ENCODE data around the gene WASHC4.
A peak's percentile ranks its signal among the peaks of the same experiment; 100 is the strongest.

The WASHC4 gene

GRCh38 chr12:105100207-105100985 lies 7.1 kb upstream of the WASHC4 start:
- TF ChIP-seq ELF4 (IDR thresholded peaks at IDR 0.05) (no peak), NFRKB (IDR thresholded peaks at IDR 0.05) (no peak), TARDBP (IDR thresholded peaks at IDR 0.05) (no peak)
- POLR2A ChIA-PET: no interaction called here
- CTCF ChIA-PET: interaction anchor here (0.6 kb wide), 1 partner anchor 25 kb away, joined by 4 read pairs; no protein-coding TSS in a partner anchor
- no peak for DNase-seq (ENCODE audit: extremely low spot score)

DNA sequence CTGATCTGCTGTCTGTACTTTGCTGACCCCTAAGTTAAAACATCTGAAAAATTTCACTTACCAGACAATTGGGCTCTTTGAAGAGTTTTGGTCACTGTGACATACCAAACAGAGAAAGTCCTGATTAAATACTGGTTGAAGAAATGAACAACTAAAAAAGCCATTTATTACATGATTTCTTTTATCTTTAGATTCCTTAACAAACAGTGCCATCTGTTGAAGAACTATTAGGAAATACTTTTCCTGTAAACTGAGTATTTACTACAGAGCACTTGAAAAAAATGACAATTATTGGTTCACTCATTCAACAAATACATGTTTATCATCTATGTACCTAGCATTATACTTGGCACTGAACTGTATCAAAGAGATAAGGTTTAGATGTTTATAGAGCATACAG lies 6.5 kb upstream of the WASHC4 start:
- TF ChIP-seq NFRKB (IDR thresholded peaks at IDR 0.05) (no peak), SP1 (IDR thresholded peaks at IDR 0.05) (no peak), L3MBTL2 (conservative IDR thresholded peaks at IDR 0.05) (no peak), ZNF384 (IDR thresholded peaks at IDR 0.05) (no peak), ARNT (IDR thresholded peaks at IDR 0.05) (no peak), SUZ12 (IDR thresholded peaks at IDR 0.05) (no peak), HDGF (IDR thresholded peaks at IDR 0.05; ENCODE audit: borderline replicate concordance) (no peak), LEF1 (IDR thresholded peaks at IDR 0.05; ENCODE audit: borderline replicate concordance) (no peak), ELF4 (IDR thresholded peaks at IDR 0.05) (no peak)
- ChIA-PET POLR2A (no interaction called here), CTCF (no interaction called here)
- DNase-seq (ENCODE audit: extremely low spot score): no peak

- ChIA-PET POLR2A (no interaction called here), CTCF (no interaction called here)
- DNase-seq (ENCODE audit: extremely low spot score): no peak
- TF ChIP-seq ARNT (IDR thresholded peaks at IDR 0.05) (no peak), TARDBP (IDR thresholded peaks at IDR 0.05) (no peak), L3MBTL2 (conservative IDR thresholded peaks at IDR 0.05) (no peak), SUZ12 (IDR thresholded peaks at IDR 0.05) (no peak), PKNOX1 (IDR thresholded peaks at IDR 0.05) (no peak), CTBP1 (IDR thresholded peaks at IDR 0.05; ENCODE audit: borderline replicate concordance) (no peak), HDGF (IDR thresholded peaks at IDR 0.05; ENCODE audit: borderline replicate concordance) (no peak), SP1 (IDR thresholded peaks at IDR 0.05) (no peak), BHLHE40 (IDR thresholded peaks at IDR 0.05; ENCODE audit: borderline replicate concordance) (no peak), LEF1 (IDR thresholded peaks at IDR 0.05; ENCODE audit: borderline replicate concordance) (no peak), ELF4 (IDR thresholded peaks at IDR 0.05) (no peak), NFRKB (IDR thresholded peaks at IDR 0.05) (no peak)
Measured at GRCh38 chr12:105102673-105103072, 4.9 kb upstream of the WASHC4 start.

GRCh38 chr12:105104762-105105161 lies 2.8 kb upstream of the WASHC4 start:
- ChIA-PET CTCF (no interaction called here), POLR2A (no interaction called here)
- TF ChIP-seq NFRKB (IDR thresholded peaks at IDR 0.05) (no peak), ARNT (IDR thresholded peaks at IDR 0.05) (no peak), L3MBTL2 (conservative IDR thresholded peaks at IDR 0.05) (no peak), SUZ12 (IDR thresholded peaks at IDR 0.05) (no peak), HDGF (IDR thresholded peaks at IDR 0.05; ENCODE audit: borderline replicate concordance) (no peak), FOXA1 (IDR thresholded peaks at IDR 0.05) (no peak), LEF1 (IDR thresholded peaks at IDR 0.05; ENCODE audit: borderline replicate concordance) (no peak), CTBP1 (IDR thresholded peaks at IDR 0.05; ENCODE audit: borderline replicate concordance) (no peak), BHLHE40 (IDR thresholded peaks at IDR 0.05; ENCODE audit: borderline replicate concordance) (no peak), ZNF384 (IDR thresholded peaks at IDR 0.05) (no peak), PKNOX1 (IDR thresholded peaks at IDR 0.05) (no peak), ELF4 (IDR thresholded peaks at IDR 0.05) (no peak), SP1 (IDR thresholded peaks at IDR 0.05) (no peak), TARDBP (IDR thresholded peaks at IDR 0.05) (no peak), FOXM1 (IDR thresholded peaks at IDR 0.05; ENCODE audit: borderline replicate concordance) (no peak), FOXK2 (IDR thresholded peaks at IDR 0.05) (no peak)
- DNase-seq (ENCODE audit: extremely low spot score): no peak

DNA sequence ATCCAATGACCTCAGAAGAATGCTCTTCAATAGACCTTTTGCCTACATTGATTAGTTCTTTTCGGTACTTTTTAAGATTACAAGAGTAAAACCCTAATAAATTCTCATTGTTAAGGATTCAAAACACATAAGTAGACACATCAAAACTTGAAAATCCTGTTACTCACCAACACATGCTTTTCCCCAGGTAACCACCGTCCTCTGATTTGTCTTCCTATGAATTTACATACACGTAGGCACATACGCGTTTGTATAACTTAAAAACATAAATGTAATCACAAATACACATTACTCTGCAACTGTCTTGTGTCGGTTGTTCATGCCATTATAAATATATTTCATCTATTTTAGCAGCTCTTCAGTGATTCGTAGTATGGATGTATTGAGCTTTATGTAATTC lies 910 bp upstream of the WASHC4 start:
- CTCF ChIA-PET: no interaction called here
- DNase-seq (ENCODE audit: extremely low spot score): no peak
- TF ChIP-seq PKNOX1 (IDR thresholded peaks at IDR 0.05) (no peak), FOXK2 (IDR thresholded peaks at IDR 0.05) (no peak), LEF1 (IDR thresholded peaks at IDR 0.05; ENCODE audit: borderline replicate concordance) (no peak), L3MBTL2 (conservative IDR thresholded peaks at IDR 0.05) (no peak)
- POLR2A ChIA-PET: interaction anchor here (1.0 to 1.1 kb wide), 2 partner anchors 21 to 28 kb away, joined by 3 to 4 read pairs; no protein-coding TSS in a partner anchor

DNA sequence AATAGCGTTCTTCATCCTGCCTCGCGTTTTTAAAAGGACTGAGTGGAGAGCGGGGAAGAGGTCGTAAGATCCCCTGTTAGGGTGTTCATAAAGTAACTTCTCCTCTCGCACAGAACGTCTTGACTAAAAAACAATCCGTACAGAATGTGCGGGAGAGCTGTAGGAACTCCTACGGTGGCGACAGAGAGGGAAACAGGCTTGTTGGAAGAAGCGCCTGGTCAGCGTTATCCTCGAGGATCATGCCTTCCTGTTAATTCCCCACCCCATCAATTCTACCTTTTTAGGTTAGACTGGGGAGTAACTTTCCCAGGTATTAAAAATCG lies 399 bp upstream of the WASHC4 start:
- DNase-seq (ENCODE audit: extremely low spot score): no peak
- ChIA-PET POLR2A (interaction anchor here (1.0 to 1.5 kb wide), 6 partner anchors 9 to 104 kb away, joined by 3 to 7 read pairs (median 4); no protein-coding TSS in a partner anchor), CTCF (interaction anchor here (0.9 kb wide), 1 partner anchor 169 kb away, joined by 9 read pairs; no protein-coding TSS in a partner anchor)
- TF ChIP-seq L3MBTL2 (conservative IDR thresholded peaks at IDR 0.05): peak; percentile 82
- no peak for TF ChIP-seq HDGF (IDR thresholded peaks at IDR 0.05; ENCODE audit: borderline replicate concordance)
- no peak for TF ChIP-seq SP1 (IDR thresholded peaks at IDR 0.05)
- no peak for TF ChIP-seq FOXA1 (IDR thresholded peaks at IDR 0.05)
- no peak for TF ChIP-seq FOXM1 (IDR thresholded peaks at IDR 0.05; ENCODE audit: borderline replicate concordance)
- 0 out of 2 replicates have a peak, but pooled peaks have one; percentile 69 for TF ChIP-seq NFRKB (IDR thresholded peaks at IDR 0.05)

All from HEK293T (cell line).